Stimulated activated naive CD8-positive, alpha-beta T cell treated with anti-CD3 and anti-CD28 coated beads, Interleukin-15, Interleukin-2, amounts not matched to agents 100 U/mL and 50 U/mL, for 24 hours (primary cell): ENCODE data around the gene ALKBH2.
A peak's percentile ranks its signal among the peaks of the same experiment; 100 is the strongest.

Experiments
- ATAC-seq: fragments of 150-1000 bp; cut with Tn5 transposase; one replicate; pipeline ENCODE4 v1.10.0; 2021
- DNase-seq: peaks from one replicate; pipeline ENCODE4 v3.0.0; 2021

ALKBH2 gene

DNA sequence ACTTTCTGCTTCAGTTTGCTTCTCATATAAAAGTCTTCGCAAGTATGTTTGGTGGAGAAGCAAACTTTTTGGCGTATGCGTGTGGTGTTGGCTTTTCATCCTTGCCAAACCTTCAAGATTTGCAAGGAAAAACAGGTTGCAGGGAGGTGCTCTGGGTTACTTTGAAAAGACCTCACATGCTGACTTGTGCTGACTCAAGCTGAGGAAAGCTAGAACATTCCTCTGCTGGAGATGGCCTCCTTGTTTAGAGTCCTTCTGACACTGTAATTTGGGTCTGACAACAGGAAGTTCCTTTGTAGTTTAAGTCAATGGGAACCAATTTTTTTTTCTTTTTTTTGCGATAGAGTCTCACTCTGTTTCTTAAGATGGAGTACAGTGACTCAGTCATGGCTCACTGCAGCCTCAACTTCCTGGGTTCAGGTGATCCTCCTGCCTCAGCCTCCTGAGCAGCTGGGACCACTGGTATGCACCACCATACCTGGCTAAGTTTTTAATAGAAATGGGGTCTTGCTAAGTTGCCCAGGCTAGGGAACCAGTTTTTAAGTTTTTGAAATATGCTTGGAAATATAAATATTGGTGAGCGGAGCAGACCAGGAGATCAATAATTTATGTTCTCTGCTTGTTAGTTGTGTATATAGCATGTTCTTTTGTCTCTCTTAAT is 20.5 kb upstream of the ALKBH2 start:
- DNase-seq (no peak), ATAC-seq (no peak)

GRCh38 chr12:109112720-109113465 is 19.6 kb upstream of the ALKBH2 start:
- ATAC-seq (no peak), DNase-seq (no peak)

DNA sequence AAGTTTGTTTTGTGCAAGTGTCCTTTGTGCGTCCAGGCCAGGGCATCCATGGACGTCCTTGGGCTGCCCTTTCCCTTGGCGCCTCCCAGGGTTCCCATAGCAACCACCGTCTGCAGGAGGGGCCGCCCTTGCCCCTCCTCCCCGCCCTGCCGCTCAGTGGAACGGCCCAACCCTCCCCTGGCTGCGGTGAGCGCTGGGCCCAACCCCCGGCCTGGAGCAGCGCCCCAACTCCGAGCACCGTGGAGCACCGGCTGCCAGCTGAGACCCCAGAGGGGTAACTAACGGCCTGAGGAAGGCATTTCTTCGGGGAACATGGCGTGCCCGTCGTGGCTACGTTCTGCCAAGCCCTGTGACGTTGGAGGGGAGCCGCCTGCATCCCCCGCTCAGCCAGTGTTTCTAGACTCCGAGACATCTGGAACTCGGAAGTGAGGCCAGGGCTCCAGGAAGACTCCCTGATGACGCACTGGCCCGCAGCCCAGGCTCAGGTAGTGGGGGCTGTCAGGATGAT is 17.8 kb upstream of the ALKBH2 start:
- ATAC-seq (peak; percentile 75), DNase-seq (peak; percentile 60)

DNA sequence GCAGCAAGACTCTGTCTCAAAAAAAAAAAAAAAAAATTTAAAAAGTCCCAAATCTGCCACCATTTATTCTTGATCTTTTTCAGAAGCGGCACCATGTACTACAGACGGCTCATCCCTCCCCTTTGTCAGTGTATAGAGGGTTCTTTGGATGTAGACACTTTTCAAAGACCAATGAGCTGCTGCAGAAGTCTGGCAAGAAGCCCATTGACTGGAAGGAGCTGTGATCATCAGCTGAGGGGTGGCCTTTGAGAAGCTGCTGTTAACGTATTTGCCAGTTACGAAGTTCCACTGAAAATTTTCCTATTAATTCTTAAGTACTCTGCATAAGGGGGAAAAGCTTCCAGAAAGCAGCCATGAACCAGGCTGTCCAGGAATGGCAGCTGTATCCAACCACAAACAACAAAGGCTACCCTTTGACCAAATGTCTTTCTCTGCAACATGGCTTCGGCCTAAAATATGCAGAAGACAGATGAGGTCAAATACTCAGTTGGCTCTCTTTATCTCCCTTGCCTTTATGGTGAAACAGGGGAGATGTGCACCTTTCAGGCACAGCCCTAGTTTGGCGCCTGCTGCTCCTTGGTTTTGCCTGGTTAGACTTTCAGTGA is 16.6 kb upstream of the ALKBH2 start:
- ATAC-seq = no peak

DNA sequence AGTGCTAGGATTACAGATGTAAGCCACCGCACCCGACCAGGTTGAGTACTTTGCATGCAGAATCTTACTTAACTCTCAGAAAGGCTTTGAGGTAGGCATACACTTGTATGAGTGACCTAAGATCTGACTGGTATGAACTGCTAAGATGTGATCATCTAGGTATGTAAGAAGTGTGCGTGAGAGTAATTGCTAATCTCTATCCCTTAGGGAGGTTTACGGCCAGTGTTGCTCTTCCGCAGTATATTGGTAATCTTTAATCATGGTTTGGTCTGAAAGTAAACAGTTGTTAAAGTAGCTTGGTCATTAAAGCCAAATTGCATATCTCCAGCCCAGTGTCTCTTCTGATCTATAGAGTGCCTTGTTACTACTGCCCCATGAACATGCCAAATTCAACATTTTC is 11.9 kb upstream of the ALKBH2 start:
- no peak for DNase-seq
- no peak for ATAC-seq

More for the DNA sequence above, 16.6 kb upstream of the ALKBH2 start:
- no peak for DNase-seq

DNA sequence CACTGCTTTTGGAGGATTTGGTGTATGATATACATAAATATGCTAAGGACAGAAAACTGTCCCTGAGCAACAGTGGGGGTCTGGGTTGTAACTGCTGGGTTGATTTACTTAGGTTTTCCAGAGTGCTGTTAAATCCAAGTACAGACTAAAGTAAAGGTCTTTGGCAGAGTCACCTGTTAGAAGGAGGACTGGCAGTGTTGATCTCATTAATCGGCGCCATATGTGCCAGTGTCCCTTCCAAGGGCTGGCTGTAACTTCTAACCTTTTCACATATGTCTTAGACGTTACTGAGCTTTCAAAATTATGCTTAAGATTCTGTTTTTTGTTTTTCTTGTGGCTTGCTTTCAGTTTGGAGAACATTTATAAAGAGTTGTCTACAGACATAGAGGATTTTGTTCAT is 9.2 kb upstream of the ALKBH2 start:
- ATAC-seq (no peak), DNase-seq (no peak)

GRCh38 chr12:109100741-109101140 is 7.5 kb upstream of the ALKBH2 start:
- ATAC-seq = no peak
- no peak for DNase-seq

GRCh38 chr12:109099431-109100020 is 6.3 kb upstream of the ALKBH2 start:
- no peak for ATAC-seq

DNA sequence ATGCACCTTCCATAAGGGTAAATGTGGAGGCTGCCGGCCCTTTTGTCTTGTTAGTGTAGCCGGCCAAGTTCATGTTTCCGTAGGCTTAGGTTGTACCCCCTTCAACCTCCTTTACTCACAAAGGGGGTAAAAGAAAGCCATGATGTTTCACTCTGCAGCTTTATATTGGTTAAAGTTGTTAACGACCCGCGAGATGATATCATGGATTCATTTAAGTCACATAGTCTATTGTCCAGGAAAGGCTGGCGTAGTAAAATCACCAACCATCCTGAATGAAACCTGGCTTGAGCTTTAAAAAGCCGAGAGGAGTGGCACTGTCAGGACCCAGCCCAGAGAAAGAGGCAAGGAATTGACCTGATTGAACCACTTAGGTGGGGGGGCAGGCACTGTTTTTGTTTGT is 5.4 kb upstream of the ALKBH2 start:
- DNase-seq (no peak), ATAC-seq (no peak)

More at GRCh38 chr12:109099431-109100020, 6.3 kb upstream of the ALKBH2 start:
- no peak for DNase-seq

- no peak for ATAC-seq
- no peak for DNase-seq
Measured at GRCh38 chr12:109098183-109098604, 4.9 kb upstream of the ALKBH2 start.

DNA sequence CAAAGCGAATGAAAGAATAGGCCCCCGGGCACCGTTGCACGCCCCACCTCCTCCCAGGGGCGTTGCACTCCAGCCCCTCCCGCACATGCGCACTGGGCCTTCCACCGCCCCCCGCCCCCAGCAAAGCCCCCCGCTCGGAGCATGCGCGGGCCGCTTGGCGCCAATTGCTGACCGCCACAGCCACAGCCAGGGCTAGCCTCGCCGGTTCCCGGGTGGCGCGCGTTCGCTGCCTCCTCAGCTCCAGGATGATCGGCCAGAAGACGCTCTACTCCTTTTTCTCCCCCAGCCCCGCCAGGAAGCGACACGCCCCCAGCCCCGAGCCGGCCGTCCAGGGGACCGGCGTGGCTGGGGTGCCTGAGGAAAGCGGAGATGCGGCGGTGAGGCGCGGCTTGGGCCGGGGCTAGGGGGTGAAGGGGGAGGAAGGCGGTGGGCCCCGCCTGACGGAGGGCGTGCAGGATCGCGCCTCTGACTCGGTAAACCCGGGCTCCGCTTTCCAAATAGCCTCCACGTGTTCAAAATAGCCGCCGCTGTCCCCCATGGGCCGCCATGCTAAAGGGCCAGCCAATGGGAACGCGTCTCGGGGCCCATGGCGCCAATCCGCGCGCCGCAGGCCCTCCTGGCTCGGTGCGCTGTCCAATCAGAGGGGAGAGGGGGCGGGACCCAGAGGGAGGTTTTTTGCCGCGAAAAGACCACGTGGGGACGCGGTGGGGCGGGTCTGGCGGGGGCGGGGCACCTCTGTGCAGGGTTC is 4.3 kb upstream of the ALKBH2 start, which contains the start of gene UNG:
Gene UNG, plus strand, starts transcription at position 163 of the 748 bp plus-strand sequence. Its CDS starts 83 bp downstream, at position 246.
- peak; percentile 97 for DNase-seq
- ATAC-seq = peak; percentile 94

DNA sequence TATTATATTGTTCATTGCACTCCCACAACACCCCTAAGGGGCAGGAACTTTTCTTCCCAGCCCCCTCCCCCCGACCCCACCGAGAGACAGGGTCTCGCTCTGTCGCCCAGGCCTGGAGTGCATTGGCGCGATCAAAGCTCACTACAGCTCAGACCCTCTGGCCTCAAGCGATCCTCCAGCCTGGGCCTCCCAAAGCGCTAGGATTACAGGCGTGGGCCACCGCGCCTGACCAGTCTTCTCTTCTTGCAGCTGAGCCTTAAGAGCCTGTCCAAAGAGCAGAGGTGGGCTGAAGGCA is 3.8 kb upstream of the ALKBH2 start:
- ATAC-seq = no peak
- no peak for DNase-seq

DNA sequence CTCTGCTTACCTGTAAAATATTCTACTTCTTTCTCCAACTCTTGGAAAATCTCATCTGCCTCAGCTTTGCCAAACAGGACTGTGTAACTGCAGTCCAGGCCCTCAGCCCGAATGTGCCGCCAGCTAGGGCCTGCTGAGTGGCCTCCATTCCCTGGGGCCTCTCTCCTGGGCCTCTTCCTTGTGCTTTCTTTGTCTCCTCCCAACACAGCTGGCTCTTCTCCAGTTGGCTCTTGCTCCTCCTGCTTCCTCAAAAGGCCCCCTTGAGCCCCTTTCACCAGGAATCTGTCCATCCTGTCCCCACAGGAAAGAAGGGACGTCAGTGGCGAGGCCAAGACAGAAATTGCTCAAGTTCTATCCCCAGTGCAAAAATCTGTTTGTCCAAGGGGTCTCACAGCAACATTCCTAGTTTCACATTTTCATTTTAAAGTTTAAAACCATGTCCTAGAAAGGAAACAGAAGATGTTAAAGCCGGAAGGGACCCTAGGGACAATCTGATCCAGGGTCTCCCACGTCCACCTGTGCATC is 713 bp downstream of the ALKBH2 start:
- no peak for ATAC-seq

GRCh38 chr12:109089683-109090082 is 3.6 kb downstream of the ALKBH2 start:
- no peak for ATAC-seq
- DNase-seq = no peak

More for the DNA sequence above, 713 bp downstream of the ALKBH2 start:
- peak; percentile 12 for DNase-seq

- DNase-seq (no peak), ATAC-seq (no peak)
Measured at GRCh38 chr12:109088818-109089217, 4.5 kb downstream of the ALKBH2 start.

GRCh38 chr12:109087250-109087649 is 6.0 kb downstream of the ALKBH2 start:
- peak; percentile 75 for ATAC-seq

DNA sequence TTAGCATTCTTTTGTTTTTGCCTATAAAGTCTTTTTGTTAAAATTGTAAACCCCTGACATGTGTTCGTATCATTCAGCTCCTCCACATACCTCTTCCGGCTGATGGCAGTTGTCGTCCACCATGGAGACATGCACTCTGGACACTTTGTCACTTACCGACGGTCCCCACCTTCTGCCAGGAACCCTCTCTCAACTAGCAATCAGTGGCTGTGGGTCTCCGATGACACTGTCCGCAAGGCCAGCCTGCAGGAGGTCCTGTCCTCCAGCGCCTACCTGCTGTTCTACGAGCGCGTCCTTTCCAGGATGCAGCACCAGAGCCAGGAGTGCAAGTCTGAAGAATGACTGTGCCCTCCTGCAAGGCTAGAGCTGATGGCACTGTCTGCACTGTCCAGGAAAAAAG is 7.7 kb downstream of the ALKBH2 start:
- ATAC-seq = no peak
- DNase-seq = no peak

More at GRCh38 chr12:109087250-109087649, 6.0 kb downstream of the ALKBH2 start:
- DNase-seq = no peak

GRCh38 chr12:109084425-109084824 is 8.8 kb downstream of the ALKBH2 start:
- no peak for ATAC-seq
- DNase-seq = no peak

GRCh38 chr12:109082751-109083150 is 10.5 kb downstream of the ALKBH2 start:
- DNase-seq (no peak), ATAC-seq (no peak)

DNA sequence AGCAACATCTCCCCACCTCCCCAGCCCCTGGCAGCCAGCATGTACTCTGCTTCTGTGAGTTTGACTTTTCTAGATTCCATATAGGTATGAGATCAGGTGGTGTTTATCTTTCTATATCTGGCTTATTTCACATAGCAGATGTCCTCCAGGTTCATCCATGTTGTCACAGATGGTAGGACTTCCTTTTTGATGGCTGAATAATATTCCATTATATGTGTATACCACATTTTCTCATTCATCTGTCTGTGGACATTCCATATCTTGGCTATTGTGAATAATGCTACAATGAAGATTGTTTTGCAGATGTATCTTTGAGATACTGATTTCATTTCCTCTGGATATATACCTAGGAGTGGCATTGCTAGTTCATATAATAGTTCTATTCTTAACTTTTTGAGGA is 18.4 kb downstream of the ALKBH2 start:
- ATAC-seq = no peak
- DNase-seq = no peak
